ENCODE data around the gene ARL13B. TPM values are rescaled to one million over a fixed set of nuclear protein-coding genes. Genes with fewer than 3 reads are reported as not detected.

ARL13B gene
- total and polyA plus RNA-seq, 10 of the 15 experiments (the other 5 are each of a cell fraction or from before 2014, with no cell fraction given) = 3.0 to 10.4 (median 7.9) TPM

DNA sequence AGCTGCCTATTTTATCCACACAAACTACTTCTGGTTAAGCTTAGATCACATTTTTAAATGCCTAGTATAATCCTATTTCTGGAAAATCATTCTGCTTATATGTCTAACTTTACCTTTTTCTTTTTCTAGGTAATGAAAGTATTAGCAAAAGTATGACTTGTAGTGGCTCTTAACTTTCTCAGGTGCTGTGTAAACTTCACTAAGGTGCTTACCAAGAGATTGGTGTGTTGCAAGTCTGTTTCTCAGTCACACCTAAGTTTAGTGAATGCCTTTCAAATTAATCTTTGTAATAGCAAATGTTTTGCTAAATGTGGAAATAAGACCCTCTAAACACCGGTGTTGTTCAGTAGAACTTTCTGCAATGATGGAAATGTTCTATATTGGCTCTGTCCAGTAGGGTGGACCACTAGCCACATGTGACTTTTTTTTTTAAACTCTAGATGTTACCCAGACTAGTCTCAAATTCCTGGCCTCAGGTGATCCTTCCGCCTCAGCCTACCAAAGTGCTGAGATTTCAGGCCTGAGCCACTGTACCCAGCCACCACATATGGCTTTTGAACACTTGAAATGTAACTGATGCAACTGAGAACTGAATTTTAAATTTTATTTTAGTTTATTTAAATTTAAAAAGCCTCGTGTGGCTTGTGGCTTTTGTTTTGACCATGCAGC lies 22.0 kb downstream of the ARL13B start:
- CTCF ChIA-PET = interaction anchor here (1.1 to 12.2 kb wide), 3 partner anchors 12 to 100 kb away, joined by 6 to 164 read pairs (median 6); partner anchors contain the start of genes DHFR2 and NSUN3
- DNase-seq (ENCODE audit: low read depth, low spot score) (no peak), ATAC-seq (no peak), FAIRE-seq (no peak)
- Histone ChIP-seq H3K27ac (ENCODE audit: control insufficient read depth, insufficient read depth) (no peak overlapping the region), H3K4me3 (no peak overlapping the region), H3K27me3 (replicated peaks in 1 of 2; ENCODE audit: control insufficient read depth in 2 of 2, insufficient read depth in 2 of 2, low read length in 1 of 2) (no peaks in the 10 kb centered on the region), H3K36me3 (ENCODE audit: control insufficient read depth in 2 of 2, insufficient read depth in 2 of 2, low read length in 1 of 2) (no peaks in the 10 kb centered on the region; a peak in 1 of 4 replicates), H2AFZ (ENCODE audit: control insufficient read depth, low read depth, low read length) (no peak overlapping the region), H3K4me1 (ENCODE audit: control insufficient read depth, insufficient read depth, low read length) (no peaks in the 10 kb centered on the region), H4K20me1 (ENCODE audit: control insufficient read depth, insufficient read depth) (no peaks in the 10 kb centered on the region), H3K9me3 (replicated peaks; ENCODE audit: control insufficient read depth, insufficient read depth, low read length) (no peaks in the 10 kb centered on the region), H3K9ac (ENCODE audit: control insufficient read depth, insufficient read depth, low read length) (no peak overlapping the region), H3K79me2 (ENCODE audit: control insufficient read depth, insufficient read depth, low read length) (no peaks in the 10 kb centered on the region), H3K4me2 (ENCODE audit: control insufficient read depth, insufficient read depth) (no peak overlapping the region)
- BruUV-seq (replicated peaks) = no TSS peak
- in situ Hi-C loops (cut with MboI) = no loop called here
- POLR2A ChIA-PET = interaction anchor here (0.9 kb wide), 1 partner anchor 64 kb away, joined by 3 read pairs; no protein-coding TSS in a partner anchor
- SMC1A ChIA-PET (ENCODE audit: uncharacterized antibody, unreplicated experiment) = interaction anchor here (0.9 to 3.7 kb wide), 6 partner anchors 9 to 267 kb away, joined by 3 to 38 read pairs (median 4); no protein-coding TSS in a partner anchor
- intact Hi-C loops (cut with micrococcal nuclease; ENCODE audit: unreplicated experiment) = loop anchor here (5.0 kb wide), 1 partner anchor 245 kb away; no protein-coding TSS in a partner anchor
- WGBS (ENCODE audit: insufficient coverage, insufficient replicate concordance, low lambda C conversion rate, missing lambda C conversion rate) = 46% methylated on average over 3 of the region's 3 CpGs
- RAD21 ChIA-PET (ENCODE audit: unreplicated experiment) = interaction anchor here (0.5 to 3.4 kb wide), 3 partner anchors 36 to 68 kb away, joined by 4 to 12 read pairs (median 7); partner anchors contain the start of genes DHFR2 and NSUN3
- no peak for TF ChIP-seq STAT3 (IDR thresholded peaks at IDR 0.05; ENCODE audit: low read depth, low read length)
- no peak for TF ChIP-seq CBFB (IDR thresholded peaks at IDR 0.05; ENCODE audit: low read depth)
- TF ChIP-seq GABPA (IDR thresholded peaks at IDR 0.05; ENCODE audit: low read depth) = no peak
- TF ChIP-seq, protein P1, sequence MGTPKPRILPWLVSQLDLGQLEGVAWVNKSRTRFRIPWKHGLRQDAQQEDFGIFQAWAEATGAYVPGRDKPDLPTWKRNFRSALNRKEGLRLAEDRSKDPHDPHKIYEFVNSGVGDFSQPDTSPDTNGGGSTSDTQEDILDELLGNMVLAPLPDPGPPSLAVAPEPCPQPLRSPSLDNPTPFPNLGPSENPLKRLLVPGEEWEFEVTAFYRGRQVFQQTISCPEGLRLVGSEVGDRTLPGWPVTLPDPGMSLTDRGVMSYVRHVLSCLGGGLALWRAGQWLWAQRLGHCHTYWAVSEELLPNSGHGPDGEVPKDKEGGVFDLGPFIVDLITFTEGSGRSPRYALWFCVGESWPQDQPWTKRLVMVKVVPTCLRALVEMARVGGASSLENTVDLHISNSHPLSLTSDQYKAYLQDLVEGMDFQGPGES (IDR thresholded peaks at IDR 0.05) = no peak
- no peak for TF ChIP-seq TCF7 (IDR thresholded peaks at IDR 0.05; ENCODE audit: borderline replicate concordance)
- TF ChIP-seq, protein P2, sequence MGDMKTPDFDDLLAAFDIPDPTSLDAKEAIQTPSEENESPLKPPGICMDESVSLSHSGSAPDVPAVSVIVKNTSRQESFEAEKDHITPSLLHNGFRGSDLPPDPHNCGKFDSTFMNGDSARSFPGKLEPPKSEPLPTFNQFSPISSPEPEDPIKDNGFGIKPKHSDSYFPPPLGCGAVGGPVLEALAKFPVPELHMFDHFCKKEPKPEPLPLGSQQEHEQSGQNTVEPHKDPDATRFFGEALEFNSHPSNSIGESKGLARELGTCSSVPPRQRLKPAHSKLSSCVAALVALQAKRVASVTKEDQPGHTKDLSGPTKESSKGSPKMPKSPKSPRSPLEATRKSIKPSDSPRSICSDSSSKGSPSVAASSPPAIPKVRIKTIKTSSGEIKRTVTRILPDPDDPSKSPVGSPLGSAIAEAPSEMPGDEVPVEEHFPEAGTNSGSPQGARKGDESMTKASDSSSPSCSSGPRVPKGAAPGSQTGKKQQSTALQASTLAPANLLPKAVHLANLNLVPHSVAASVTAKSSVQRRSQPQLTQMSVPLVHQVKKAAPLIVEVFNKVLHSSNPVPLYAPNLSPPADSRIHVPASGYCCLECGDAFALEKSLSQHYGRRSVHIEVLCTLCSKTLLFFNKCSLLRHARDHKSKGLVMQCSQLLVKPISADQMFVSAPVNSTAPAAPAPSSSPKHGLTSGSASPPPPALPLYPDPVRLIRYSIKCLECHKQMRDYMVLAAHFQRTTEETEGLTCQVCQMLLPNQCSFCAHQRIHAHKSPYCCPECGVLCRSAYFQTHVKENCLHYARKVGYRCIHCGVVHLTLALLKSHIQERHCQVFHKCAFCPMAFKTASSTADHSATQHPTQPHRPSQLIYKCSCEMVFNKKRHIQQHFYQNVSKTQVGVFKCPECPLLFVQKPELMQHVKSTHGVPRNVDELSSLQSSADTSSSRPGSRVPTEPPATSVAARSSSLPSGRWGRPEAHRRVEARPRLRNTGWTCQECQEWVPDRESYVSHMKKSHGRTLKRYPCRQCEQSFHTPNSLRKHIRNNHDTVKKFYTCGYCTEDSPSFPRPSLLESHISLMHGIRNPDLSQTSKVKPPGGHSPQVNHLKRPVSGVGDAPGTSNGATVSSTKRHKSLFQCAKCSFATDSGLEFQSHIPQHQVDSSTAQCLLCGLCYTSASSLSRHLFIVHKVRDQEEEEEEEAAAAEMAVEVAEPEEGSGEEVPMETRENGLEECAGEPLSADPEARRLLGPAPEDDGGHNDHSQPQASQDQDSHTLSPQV (IDR thresholded peaks at IDR 0.05) = no peak
- no peak for TF ChIP-seq POLR2AphosphoS5 (IDR thresholded peaks at IDR 0.05; ENCODE audit: low read length)
- no peak for TF ChIP-seq ATF7 (IDR thresholded peaks at IDR 0.05; ENCODE audit: low read depth)
- no peak for TF ChIP-seq ESRRA (IDR thresholded peaks at IDR 0.05; ENCODE audit: low read length)
- TF ChIP-seq JUNB (IDR thresholded peaks at IDR 0.05) = no peak
- TF ChIP-seq NFIC (IDR thresholded peaks at IDR 0.05; ENCODE audit: low read depth, low read length) = no peak
- TF ChIP-seq, protein P3, sequence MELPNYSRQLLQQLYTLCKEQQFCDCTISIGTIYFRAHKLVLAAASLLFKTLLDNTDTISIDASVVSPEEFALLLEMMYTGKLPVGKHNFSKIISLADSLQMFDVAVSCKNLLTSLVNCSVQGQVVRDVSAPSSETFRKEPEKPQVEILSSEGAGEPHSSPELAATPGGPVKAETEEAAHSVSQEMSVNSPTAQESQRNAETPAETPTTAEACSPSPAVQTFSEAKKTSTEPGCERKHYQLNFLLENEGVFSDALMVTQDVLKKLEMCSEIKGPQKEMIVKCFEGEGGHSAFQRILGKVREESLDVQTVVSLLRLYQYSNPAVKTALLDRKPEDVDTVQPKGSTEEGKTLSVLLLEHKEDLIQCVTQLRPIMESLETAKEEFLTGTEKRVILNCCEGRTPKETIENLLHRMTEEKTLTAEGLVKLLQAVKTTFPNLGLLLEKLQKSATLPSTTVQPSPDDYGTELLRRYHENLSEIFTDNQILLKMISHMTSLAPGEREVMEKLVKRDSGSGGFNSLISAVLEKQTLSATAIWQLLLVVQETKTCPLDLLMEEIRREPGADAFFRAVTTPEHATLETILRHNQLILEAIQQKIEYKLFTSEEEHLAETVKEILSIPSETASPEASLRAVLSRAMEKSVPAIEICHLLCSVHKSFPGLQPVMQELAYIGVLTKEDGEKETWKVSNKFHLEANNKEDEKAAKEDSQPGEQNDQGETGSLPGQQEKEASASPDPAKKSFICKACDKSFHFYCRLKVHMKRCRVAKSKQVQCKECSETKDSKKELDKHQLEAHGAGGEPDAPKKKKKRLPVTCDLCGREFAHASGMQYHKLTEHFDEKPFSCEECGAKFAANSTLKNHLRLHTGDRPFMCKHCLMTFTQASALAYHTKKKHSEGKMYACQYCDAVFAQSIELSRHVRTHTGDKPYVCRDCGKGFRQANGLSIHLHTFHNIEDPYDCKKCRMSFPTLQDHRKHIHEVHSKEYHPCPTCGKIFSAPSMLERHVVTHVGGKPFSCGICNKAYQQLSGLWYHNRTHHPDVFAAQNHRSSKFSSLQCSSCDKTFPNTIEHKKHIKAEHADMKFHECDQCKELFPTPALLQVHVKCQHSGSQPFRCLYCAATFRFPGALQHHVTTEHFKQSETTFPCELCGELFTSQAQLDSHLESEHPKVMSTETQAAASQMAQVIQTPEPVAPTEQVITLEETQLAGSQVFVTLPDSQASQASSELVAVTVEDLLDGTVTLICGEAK (IDR thresholded peaks at IDR 0.05; ENCODE audit: borderline replicate concordance) = no peak
